Dedifferentiated amniotic fluid mesenchymal stem cell (primary cell): Measurements from ENCODE around the gene OGDHL.
"Not testable (repeated sequence)": the region's sequence is repeated elsewhere in the genome, so short reads cannot be mapped to it uniquely, and the experiment has no call there.

Experiments used
- DNase-seq: peaks from one replicate; pipeline ENCODE4 v3.0.0-alpha.2; 2016; ENCODE audit errors: extremely low spot score

The OGDHL gene

GRCh38 chr10:49740346-49741107, 21.6 kb downstream of the OGDHL start:
- DNase-seq = no peak

- no peak for DNase-seq
Measured at GRCh38 chr10:49739426-49739825, 22.7 kb downstream of the OGDHL start.

- no peak for DNase-seq
Measured at GRCh38 chr10:49738616-49739360, 23.3 kb downstream of the OGDHL start.

GRCh38 chr10:49737474-49738201, 24.5 kb downstream of the OGDHL start:
- no peak for DNase-seq

GRCh38 chr10:49736564-49737113, 25.5 kb downstream of the OGDHL start:
- DNase-seq = no peak

GRCh38 chr10:49735848-49736563, 26.1 kb downstream of the OGDHL start:
- DNase-seq = no peak

- no peak for DNase-seq
Measured at GRCh38 chr10:49735161-49735560, 27.0 kb downstream of the OGDHL start.

- no peak for DNase-seq
Measured at GRCh38 chr10:49734676-49735075, 27.4 kb downstream of the OGDHL start.

- DNase-seq = no peak
Measured at GRCh38 chr10:49733866-49734265, 28.3 kb downstream of the OGDHL start.

- no peak for DNase-seq
Measured at GRCh38 chr10:49726593-49726992, 35.5 kb downstream of the OGDHL start.

GRCh38 chr10:49715157-49715556, 47.0 kb downstream of the OGDHL start:
- not testable (repeated sequence) for DNase-seq

GRCh38 chr10:49713266-49713665, 48.9 kb downstream of the OGDHL start:
- DNase-seq = no peak

- DNase-seq = no peak
Measured at GRCh38 chr10:49711481-49711880, 50.6 kb downstream of the OGDHL start.

- DNase-seq = no peak
Measured at GRCh38 chr10:49710966-49711365, 51.2 kb downstream of the OGDHL start.

GRCh38 chr10:49709934-49710333, 52.2 kb downstream of the OGDHL start:
- no peak for DNase-seq

- no peak for DNase-seq
Measured at GRCh38 chr10:49707585-49707984, 54.5 kb downstream of the OGDHL start.

GRCh38 chr10:49700997-49701396, 61.1 kb downstream of the OGDHL start:
- DNase-seq = no peak

- DNase-seq = no peak
Measured at GRCh38 chr10:49700211-49700610, 61.9 kb downstream of the OGDHL start.

GRCh38 chr10:49698679-49699078, 63.4 kb downstream of the OGDHL start:
- DNase-seq = no peak

GRCh38 chr10:49696311-49696710, 65.8 kb downstream of the OGDHL start:
- DNase-seq = no peak

- DNase-seq = no peak
Measured at GRCh38 chr10:49694466-49694865, 67.7 kb downstream of the OGDHL start.

GRCh38 chr10:49691588-49691987, 70.5 kb downstream of the OGDHL start:
- no peak for DNase-seq
